Stimulated activated naive CD8-positive, alpha-beta T cell treated with anti-CD3 and anti-CD28 coated beads, Interleukin-15, Interleukin-2, amounts not matched to agents 100 U/mL and 50 U/mL, for 24 hours (primary cell): Measurements from ENCODE around the gene TMCO4.
A peak's percentile ranks its signal among the peaks of the same experiment; 100 is the strongest.

Source experiments
- ATAC-seq: fragments of 150-1000 bp; cut with Tn5 transposase; one replicate; pipeline ENCODE4 v1.10.0; 2021
- DNase-seq: peaks from one replicate; pipeline ENCODE4 v3.0.0; 2021

TMCO4 gene

DNA sequence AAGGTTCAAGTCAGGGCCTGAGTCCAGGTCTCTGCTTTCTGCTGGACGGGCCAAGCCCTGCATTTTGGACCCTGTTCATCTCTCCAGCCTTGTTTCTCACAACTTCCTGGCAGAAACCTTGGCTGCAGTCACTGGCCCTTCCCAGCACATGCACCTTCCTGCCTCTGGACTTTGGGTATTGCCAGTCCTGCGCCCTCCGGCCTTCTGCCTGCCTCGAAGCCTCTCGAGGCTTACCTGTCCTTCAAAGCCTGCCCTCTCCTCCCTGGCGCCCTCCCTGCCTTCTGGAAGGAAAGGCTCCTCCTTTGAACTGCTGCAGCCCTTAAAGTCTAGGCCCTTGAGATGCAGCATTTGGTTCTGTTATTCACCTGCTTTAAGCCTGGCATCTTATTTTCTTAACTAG, 82.2 kb downstream of the TMCO4 start:
- ATAC-seq (no peak), DNase-seq (no peak)

DNA sequence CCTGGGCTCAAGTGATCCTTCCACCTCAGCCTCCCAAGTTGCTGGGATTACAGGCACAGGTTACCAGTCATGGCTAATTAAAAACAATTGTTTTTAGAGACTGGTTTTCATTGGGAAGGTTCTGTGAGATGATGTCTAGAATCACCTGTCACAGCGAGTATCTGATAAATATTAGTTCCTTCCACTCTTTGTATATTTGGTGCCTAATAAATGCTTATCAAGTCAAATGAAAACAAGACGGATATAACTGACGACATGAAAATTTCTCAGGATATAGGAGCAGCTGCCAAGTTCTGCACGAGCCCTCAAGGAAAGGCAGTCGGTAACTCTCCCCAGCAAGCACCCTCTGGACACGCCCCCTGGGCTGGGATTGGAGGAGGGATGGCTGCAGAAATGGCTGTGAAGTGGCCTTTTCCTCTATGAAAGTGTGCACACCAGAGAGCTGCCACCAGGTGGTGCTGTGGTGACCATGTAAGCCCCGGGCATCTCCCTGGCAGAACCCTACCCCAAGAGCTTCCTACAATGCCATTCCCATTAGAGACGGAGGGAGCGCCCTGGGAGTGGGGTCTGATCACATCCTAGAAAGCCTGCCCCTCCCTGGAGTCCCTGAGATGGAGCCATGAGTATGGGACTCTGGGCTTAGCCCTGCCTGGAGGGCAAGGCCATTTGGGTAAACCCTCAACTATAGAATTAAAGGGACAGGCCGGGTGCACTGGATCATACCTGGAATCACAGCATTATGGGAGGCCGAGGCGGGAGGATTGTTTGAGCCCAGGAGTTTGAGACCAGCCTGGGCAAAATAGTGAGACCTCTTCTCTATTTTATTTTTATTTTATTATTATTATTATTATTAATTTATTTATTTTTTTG, 84.1 kb downstream of the TMCO4 start:
- ATAC-seq (peak; percentile 92), DNase-seq (peak; percentile 92)

DNA sequence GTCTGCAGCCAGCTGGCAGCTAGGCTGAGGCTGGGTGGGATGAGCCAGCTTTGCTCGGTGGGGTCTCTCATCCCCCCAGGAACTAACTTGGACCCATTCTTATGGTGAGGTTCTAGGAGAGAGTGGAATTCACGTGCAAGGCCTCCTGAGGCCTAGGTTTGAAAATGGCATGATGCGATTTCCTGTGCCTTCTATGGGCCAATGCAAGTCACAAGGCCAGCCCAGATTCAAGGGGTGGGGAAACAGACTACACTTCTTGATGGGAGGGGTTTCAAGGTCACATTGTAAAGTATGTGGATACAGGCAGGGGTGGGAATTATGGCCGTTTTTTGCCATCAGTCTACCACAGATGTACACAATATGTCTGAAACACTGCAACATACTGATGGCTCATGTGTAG, 86.8 kb downstream of the TMCO4 start:
- no peak for ATAC-seq
- DNase-seq: no peak

DNA sequence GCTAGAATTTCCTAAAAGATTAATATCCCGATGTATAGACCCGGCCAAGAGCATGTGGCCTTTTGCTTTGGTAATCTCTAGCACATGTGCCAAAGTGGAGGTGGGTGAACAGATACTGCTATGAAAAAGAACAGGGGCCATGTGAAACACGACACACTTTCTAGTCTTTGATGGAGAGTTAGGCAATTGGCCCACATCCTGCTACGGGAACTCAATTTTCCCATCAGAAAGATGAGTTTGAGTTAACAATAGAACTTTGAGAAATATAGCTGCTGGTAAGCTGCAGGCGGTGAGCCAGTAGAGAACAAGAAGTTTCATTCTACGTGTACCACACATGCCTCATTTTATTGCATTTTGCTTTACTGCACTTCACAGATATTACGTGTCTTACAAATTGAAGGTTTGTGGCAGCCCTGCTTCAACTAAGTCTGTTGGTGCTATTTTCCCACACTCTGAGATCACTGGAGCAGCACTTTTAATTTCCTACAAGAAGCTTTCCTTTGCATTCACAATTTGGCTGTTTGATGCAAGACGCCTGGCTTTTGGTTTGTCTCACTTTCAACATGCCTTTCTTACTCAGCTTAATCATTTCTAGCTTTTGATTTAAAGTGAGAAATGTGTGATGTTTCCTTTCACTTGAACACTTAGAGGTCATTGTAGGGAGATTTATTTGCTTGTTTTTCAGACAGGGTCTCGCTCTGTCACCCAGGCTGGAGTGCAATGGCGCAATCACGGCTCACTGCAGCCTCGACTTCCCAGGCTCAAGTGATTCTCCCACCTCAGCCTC, 88.7 kb downstream of the TMCO4 start:
- DNase-seq: no peak
- peak; percentile 35 for ATAC-seq

DNA sequence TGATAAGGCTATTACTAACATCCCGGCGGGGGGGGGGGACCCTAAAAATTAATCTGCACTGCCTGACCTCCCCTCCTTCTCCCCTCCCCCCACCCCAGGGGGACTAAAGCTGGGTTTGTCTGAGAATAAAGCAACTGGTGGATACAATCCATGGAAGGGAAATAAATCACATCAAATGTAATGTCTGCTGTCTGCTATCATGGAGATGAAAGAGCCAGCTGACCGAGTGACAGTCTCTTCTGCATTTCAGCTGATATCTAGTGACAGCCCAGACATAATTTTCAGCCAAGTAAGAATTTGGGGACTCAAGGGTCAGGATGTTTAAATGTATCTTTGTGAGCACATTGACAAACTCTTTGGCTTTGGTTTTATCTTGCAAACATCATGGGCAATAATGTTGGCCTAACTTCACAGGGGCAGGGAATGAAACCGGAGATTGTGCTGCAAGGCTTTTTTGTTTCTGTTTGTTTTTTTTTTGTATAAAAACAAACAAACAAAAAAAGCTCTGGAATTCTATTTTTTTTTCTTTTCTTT, 90.4 kb downstream of the TMCO4 start:
- DNase-seq: no peak
- no peak for ATAC-seq

DNA sequence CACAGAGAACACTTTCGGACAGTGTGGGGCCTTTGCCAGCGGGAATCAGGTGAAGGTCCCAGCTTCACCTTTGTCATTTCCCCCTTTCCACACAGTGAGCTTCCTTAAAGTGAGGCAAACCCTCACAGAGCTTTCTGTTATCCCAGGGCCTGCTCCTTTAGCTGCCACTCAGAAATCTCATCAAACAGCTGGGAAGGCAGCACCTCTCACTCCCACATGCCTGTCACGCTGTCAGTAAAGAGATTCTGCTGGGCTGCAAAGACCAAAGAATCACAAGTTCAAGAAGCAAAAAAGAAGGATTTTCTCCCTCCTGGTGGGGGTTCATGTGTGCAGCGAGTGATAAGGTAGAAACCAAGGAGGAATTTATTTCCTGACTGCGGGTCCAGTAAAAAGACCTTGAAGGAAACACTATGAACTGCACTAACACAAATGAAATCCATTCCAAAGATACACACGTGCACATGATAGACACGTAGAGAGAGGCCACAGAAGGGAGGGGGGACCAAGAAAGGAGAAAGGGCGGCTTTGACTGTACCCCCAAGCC, 91.1 kb downstream of the TMCO4 start:
- ATAC-seq: no peak
- DNase-seq: no peak

DNA sequence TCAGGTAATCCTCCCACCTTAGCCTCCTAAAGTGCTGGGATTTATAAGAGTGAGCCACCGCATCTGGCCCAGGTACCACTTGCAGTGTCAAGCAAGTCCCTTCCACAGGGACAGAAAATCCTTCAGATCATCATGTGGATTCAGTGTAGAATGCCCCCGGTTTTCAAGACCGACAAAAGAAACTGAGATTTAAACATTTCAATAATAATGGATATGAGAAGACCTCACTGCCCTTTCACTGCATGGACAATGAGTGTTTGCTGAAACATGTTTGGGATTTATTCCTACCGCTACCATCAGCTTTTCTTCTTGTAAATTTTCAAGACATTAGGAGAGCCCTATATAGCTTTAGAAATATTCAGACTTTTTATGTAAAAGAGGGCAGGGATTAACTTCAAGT, 93.6 kb downstream of the TMCO4 start:
- ATAC-seq: no peak
- DNase-seq: no peak

DNA sequence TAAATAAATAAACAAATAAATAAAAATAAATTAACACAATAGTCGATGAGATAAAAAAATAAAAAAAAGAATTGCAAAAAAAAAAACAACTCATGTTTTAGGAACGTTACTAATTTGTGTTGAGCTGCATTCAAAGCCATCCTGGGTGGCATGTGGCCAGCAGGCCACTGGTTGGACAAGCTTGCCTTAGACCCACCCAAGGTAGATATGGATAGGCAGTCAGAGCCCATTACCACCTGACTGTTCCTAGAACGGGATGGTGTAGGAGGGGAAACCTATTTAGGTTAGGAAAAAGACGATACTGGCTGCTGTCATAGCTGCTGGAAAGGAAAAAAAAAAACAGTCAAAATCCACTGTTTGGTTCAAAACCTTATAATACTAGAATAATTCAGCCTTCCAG, 94.3 kb downstream of the TMCO4 start:
- ATAC-seq (no peak), DNase-seq (no peak)

DNA sequence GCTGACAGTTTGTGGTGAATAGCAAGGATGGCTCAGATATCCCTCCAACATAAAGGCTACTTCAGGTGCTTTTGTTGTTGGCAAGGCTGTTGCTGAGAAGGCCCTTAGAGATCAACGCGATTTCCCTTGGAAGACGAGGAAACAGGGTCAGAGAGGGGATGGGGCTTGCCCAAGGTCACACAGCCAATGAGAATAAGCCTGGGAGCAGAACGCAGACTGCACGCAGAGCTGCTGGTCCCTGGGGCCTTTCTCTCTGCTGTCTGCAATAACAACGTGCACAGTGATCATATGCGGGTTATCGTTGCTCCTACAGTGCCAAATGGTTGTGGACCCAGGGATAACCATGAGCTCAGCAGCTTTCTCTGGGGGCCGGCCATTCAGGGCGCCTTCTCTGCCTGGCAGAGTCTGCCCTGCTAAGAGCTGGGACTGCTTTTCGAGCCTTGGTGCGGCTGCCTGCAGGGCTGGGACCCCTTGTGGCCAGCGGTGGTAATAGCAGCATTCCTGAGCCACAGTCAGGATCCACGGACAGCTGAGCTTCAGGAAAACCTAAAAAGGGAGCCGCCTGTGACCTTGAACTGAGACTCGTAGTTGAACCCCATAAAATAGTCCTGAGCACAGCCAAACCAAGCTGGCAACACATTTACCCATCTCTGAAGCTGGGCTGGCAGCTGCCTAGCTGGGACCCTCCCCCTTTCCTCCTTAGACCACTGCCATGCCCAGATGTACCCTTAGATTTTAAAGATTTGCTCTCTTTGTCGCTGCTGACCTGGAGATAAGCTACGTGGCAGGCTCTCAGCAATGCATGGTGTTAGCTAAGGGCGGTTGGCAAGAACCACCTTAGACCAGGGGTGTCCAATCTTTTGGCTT, 95.2 kb downstream of the TMCO4 start:
- DNase-seq (peak; percentile 66), ATAC-seq (no peak)

DNA sequence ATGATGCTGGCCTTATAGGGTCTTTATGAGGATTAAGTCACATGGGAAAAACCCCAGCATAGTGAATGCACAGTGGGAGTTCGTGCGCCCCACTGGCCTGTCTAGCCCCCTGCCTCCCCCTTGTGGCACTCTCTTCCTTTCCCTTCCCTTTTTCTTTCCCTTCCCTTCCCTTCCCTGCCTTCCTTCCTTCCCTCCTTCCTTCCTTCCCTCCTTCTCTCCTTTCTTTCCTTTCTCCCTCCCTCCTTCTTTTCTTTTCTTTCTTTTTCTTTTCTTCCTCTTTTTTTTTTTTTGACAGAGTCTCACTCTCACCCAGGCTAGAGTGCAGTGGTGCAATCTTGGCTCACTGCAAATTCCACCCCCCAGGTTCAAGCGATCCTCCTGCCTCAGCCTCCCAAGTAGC, 96.4 kb downstream of the TMCO4 start:
- no peak for DNase-seq
- no peak for ATAC-seq

DNA sequence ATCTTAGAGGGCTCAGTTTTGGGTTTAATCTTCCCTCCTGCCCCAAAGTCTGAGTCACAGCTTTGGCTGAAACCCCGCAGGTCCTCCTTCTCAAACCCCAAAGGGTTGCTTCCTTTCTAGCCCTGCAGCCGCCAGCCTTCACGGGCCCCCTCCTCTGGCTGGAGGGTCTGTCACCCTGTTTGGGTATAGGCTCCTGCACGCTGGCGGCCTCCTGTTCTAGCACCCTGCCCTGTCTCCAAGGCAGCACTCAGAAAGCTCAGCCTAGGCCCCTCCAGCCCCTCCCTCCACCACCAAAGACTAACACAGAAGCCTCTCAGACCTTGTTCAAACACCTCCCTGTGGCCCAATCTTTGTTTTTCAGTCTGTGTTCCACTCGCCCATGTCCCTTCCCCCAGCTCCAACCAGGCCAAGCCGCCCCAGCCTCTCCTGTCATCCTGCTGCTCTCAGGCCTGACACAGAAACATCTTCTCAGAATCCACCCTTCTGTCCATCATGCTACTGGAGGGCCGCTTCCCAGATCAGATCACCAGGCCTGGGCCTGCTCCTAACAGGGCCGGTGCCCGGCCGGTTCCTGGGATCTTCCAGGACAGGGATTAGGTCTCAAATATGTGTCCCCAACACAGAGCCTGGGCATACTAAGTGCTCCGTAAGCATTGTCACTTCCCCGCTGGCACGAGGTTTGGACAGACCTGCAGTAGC, 99.5 kb downstream of the TMCO4 start:
- no peak for ATAC-seq
- no peak for DNase-seq

DNA sequence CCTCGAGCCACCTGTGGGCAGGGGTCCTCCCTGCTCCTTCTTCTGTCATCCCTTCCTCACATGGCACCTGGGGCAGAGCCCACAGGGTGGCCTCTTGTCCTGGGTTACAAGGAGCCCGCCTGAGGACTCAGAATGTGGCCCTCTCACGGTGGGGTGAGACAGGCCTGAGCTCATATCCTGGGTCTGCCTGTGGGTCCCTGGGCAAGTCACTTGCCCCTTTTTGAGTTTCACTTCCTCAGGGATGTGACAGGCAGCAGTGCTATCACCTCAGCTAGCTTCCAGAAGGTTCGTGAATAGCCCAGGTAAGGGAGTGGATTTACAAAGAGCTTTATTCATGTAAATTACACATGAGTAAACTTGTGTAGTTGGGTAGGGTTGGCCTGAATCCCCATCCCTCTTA, 101.5 kb downstream of the TMCO4 start:
- ATAC-seq: no peak
- no peak for DNase-seq

DNA sequence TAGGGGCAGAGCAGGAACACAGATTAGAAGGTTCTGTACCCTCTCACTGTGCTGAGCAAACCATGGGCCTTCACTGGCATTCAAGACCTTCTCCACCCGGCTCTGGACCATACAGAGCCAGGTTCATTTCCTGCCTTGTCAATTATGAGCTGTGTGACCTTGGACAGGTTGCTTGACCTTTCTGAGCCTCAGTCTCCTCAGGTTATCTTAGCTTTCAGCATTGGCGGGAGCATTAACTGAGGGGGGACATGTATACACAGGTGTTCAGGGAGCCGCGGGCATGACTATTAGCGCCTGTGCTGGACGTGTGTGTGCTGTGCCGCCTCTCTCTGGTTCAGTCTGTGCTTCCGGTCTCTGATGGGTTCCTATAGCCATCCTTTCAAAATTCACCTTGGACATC, 102.9 kb downstream of the TMCO4 start:
- ATAC-seq (no peak), DNase-seq (no peak)

DNA sequence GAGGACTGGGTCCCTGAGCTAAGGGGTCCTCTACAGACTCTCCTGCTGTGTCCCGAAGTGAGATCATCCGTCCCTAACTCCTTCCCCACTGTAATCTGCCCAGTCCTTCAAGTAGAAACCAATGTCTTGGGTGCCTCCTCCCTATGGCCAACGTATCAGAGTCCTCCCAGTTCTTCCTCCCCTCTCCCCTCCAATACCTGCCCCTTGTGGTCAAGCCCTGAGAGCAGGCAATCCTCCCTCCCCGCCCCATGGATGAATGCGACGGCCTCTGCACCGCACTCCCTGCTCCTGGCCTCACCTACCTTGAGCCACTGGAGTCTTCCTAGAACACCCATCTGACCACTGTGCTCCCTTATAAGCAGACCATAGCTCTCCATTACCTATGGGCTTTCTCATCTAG, 103.9 kb downstream of the TMCO4 start:
- no peak for ATAC-seq

DNA sequence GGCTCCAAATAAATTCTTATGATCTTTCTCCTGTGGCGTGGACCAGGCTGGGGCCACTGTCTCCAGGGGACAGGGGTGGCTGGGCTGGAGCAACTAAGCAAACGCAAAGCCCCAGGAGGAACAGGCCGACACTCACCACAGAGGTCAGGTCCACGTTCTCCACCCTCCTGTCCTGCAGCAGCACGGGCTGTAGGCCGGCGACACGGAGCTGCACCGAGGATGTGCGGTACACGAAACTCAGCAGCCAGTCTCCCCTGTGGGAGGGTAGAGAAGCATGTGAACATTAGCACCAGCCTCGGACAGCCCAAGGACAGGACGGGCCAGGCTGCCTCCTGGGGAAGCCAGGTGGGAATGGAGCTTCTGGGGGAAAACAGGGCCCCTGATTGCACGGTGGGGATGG, 105.4 kb downstream of the TMCO4 start:
- DNase-seq (no peak), ATAC-seq (no peak)

More for the DNA sequence above, 103.9 kb downstream of the TMCO4 start:
- no peak for DNase-seq

DNA sequence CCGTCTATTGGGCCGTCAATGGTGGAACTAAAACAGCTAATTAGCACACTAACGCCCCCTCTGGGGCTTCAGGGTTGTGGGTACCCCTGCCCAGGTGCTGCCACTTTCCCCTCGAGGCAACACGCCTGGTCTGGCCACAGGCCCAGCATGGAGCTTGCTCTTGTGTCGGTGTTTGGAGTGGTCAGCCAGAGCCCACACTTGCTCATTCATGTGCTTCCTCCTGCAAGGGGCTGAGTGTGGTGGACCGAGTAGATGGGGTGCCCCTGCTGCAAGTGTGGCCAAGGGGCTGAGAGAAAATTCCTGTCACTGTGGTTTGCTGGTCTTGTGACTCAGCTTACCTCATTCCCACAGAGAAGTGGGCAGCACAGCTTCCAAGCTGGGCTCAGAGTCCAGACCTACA, 109.4 kb downstream of the TMCO4 start:
- ATAC-seq: no peak
- no peak for DNase-seq

DNA sequence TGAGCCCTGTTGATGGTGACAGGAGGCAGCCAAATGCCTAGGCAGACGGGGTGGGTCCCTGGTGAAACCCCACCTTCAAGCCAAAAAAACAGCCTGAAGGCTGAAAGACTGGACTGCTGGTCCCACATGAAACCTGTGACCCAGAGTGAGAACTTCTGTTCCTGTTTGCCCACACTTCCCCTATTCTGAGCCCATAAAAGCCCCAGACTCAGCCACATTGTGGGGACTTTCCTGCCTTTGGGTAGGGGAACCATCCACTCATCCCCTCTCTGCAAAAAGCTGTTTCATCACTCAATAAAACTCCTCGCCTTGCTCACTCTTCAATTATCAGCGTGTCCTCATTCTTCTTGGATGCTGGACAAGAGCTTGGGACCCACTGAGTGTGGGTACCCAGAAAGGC, 109.9 kb downstream of the TMCO4 start:
- DNase-seq (no peak), ATAC-seq (no peak)

DNA sequence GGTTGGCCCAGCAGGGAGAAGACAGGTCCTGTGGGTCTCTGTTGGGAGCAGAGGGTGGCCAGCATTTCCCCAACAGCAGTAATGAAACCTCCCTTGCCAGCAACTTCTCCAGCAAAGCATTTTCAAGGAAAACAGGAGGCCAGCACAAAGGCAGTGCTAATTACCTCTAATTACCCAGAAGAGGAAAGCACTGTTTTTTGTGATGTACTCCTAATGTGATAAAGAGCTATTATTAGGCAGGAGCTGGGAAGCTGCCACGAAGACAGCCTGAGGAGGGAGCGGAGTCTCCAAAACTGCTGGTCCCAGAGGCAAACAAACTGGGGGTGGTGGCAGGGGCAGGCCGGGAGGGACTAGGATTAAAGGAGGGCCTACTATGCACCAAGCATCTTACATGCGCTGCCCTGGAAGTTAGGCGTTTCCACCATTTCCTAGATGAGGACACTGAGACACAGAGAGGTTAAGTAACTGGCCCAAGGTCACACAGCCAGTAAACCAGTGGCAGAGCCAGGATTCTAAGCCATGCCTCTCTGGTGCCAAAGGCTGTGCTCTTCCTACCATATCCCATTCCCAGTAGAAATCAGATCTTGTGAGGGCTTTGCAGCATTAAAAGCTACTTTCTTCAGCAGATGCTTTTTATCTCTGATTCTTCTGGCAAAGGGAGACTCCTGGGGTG, 110.5 kb downstream of the TMCO4 start:
- ATAC-seq (no peak), DNase-seq (no peak)

DNA sequence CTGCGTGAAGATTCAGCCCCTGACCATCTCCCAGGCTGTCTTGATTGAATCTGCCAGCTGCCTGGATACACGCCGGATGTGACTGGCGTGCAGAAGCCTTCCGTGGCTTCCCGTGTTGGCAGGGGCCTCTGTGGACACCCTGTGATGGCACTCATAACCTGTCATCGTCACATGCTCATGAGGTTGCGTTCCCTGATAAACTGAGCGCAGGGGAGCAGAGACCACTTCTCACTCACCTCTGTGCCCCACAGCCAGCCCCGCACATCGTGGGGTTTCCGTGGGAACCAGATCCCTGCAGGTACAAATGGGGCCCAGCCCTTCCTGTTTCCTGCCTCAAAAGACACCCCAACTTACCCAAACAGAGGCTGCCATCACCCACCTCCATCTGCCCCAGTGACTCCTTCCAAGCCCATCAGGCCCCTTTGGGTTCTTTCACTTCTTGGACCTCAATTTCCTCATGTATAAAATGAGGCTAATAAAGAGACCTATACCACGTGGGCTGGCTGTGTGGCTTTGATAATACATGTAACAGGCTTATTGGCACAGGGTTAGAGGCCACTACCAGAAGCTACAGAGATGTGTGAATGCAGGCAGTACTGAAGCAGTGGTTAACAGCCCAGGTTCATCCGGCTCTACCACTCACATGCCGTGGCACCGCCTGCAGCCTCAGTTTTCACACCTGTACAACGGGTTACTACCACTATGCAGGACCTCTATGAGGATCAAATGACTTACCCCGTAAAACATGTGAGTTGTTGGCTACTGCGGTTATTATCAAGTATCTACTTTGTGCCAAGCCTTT, 111.5 kb downstream of the TMCO4 start:
- ATAC-seq (peak; percentile 9), DNase-seq (no peak)

DNA sequence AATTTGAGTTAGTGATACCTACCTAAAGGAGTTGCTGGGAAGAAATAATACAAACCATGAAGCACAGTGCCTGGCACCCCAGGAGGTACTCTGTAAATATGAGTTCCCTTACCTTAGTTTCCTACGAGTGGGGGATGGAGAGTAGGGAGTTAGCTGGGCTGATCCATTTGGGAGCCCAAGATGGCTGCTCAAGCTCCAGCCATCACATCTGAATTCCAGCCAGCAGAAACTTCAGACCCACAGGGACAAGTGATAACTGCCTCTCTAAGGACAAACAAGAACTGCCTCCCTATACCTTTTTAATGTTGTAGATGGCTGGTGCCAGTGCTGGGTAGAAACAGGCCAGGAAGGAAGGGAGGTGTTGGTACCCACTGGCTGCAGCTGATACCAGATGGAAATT, 112.3 kb downstream of the TMCO4 start:
- no peak for ATAC-seq
- no peak for DNase-seq
